Vagina (tissue), 2 donors: ENCODE results near the gene CDH19.

Source experiments
- CTCF ChIP-seq, 3 experiments: fragments of 450-650 bp in 2 of 3; fragments of 200-600 bp in 1 of 3; sonication (generic) in 1 of 3; IDR thresholded peaks; one replicate each; pipeline ENCODE4 v1.5.1; 2017 to 2019; ENCODE audit warnings: antibody characterized with exemption in 3 of 3, mild to moderate bottlenecking in 2 of 3, moderate library complexity in 2 of 3
- POLR2A ChIP-seq, 2 donors: fragments of 450-650 bp; IDR thresholded peaks; one replicate each; pipeline ENCODE4 v1.6.1; 2017; ENCODE audit warnings: antibody characterized with exemption in 2 of 2, mild to moderate bottlenecking in 2 of 2, moderate library complexity in 2 of 2
- POLR2AphosphoS5 ChIP-seq, 2 donors: sonication (generic); formaldehyde crosslinking; IDR thresholded peaks; one replicate each; pipeline ENCODE4 v1.9.0; 2017; ENCODE audit warnings: antibody characterized with exemption in 2 of 2, mild to moderate bottlenecking in 2 of 2, low read depth in 1 of 2; ENCODE audit not compliant: insufficient read depth in 1 of 2

- TF ChIP-seq POLR2A (IDR thresholded peaks at IDR 0.05) (no peak), CTCF (IDR thresholded peaks at IDR 0.05) (no peak), POLR2AphosphoS5 (IDR thresholded peaks at IDR 0.05; ENCODE audit: insufficient read depth in 1 of 2, low read depth in 1 of 2) (no peak)
Measured at GRCh38 chr18:66621816-66622576, 18.1 kb upstream of the CDH19 start.
